ENCODE measurements around the gene ERICH2.

GRCh38 chr2:170814533-170815230 is 44.5 kb downstream of the ERICH2 start:
- no peak for TF ChIP-seq ZNF274 (IDR thresholded peaks at IDR 0.05; ENCODE audit: low read depth, low read length)
- no peak for TF ChIP-seq YY1 (IDR thresholded peaks at IDR 0.05; ENCODE audit: insufficient read depth, insufficient read length)
